ENCODE results near the gene STX18. TPM values are rescaled to one million over a fixed set of nuclear protein-coding genes. Genes with fewer than 3 reads are reported as not detected.
A peak's percentile ranks its signal among the peaks of the same experiment; 100 is the strongest.

STX18 gene
- total and polyA plus RNA-seq, 2 of the 13 experiments (the other 11 are each of a cell fraction or from before 2014, with no cell fraction given) = 23.9 to 37.1 TPM

- Histone ChIP-seq H4K20me1 (ENCODE audit: insufficient read depth, low read length) (no peaks in the 10 kb centered on the region), H3K27ac (ENCODE audit: extremely low read length, insufficient read depth, low read length) (peak overlapping the region; percentile 68), H3K4me2 (ENCODE audit: low read depth, low read length) (no peak overlapping the region), H3K9ac (ENCODE audit: insufficient read depth, low read depth, low read length) (no peak overlapping the region), H3K36me3 (replicated peaks in 1 of 2; ENCODE audit: control insufficient read depth in 1 of 2, insufficient read depth in 2 of 2, low read length in 2 of 2) (peaks cover 9 to 16% of the 10 kb centered on the region in 2 experiments), H3K27me3 (ENCODE audit: control insufficient read depth in 1 of 2, insufficient read depth in 2 of 2, low read length in 2 of 2) (no peaks in the 10 kb centered on the region), H3K4me1 (ENCODE audit: insufficient read depth, low read length) (peaks cover 55% of the 10 kb centered on the region), H3K4me3 (replicated peaks in 1 of 3; ENCODE audit: insufficient read depth in 1 of 3, low read depth in 2 of 3, low read length in 3 of 3) (no peak overlapping the region), H3K79me2 (ENCODE audit: insufficient read depth, low read length) (peaks cover 10% of the 10 kb centered on the region), H3K9me3 (ENCODE audit: low read length) (no peaks in the 10 kb centered on the region), H2AFZ (ENCODE audit: low read length) (no peak overlapping the region)
- FAIRE-seq = no peak
- 93% methylated on average over 3 of the region's 3 CpGs for WGBS (ENCODE audit: low lambda C conversion rate)
- TF ChIP-seq ZNF552 (CRISPR knock-in tag; IDR thresholded peaks at IDR 0.05; ENCODE audit: borderline replicate concordance) (no peak), ZNF18 (CRISPR knock-in tag; IDR thresholded peaks at IDR 0.05; ENCODE audit: insufficient replicate concordance) (peak; percentile 1), ZNF335 (CRISPR knock-in tag; IDR thresholded peaks at IDR 0.05) (no peak)
- ChIA-PET CTCF (ENCODE audit: low intra/inter-chr PET ratio, low total read pairs) (no interaction called here), POLR2A (no interaction called here)
- in situ Hi-C loops (cut with HindIII; ENCODE audit: extremely low pct_ligation_motif_present, low pct_unique_long_range_greater_than_20kb) = no loop called here
- no peak for ATAC-seq
- no TSS peak for BruUV-seq (replicated peaks)
- intact Hi-C loops (cut with micrococcal nuclease; ENCODE audit: unreplicated experiment) = no loop called here
- no peak for DNase-seq (ENCODE audit: low spot score)
Observed at GRCh38 chr4:4474476-4474875, 67.4 kb downstream of the STX18 start.

DNA sequence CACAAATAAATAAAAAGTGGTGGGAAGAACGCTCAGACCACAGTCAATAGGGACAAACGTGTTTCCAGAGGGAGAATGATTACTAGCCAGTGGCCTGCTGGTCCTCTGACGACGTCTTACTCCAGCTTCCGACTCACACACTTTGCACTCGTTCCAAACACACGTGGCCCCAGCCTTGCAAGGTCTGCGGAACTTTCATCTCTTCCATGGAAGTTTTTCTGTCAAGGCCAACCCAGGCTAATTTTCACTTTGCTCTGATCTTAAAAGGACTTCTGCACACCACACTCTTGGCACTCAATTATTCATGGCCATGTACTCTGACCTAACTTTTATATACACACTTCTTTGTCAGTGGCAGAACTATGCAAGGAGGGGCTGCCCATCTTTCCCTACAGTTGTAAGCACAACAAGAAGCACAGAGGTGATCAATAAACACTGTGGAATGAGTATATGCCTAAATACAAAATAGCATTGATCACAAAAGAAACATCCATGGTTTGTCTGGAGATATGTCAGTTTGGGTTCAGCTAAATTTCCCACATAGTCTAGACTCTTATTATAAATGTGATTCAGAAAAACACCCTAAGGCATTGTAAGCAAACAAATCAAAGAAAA lies 69.4 kb downstream of the STX18 start:
- ChIA-PET CTCF (ENCODE audit: low intra/inter-chr PET ratio, low total read pairs) (no interaction called here), POLR2A (interaction anchor here (2.4 kb wide), 1 partner anchor 14 kb away, joined by 10 read pairs; no protein-coding TSS in a partner anchor)
- Histone ChIP-seq H3K79me2 (ENCODE audit: insufficient read depth, low read length) (peaks cover 5% of the 10 kb centered on the region), H3K9ac (ENCODE audit: insufficient read depth, low read depth, low read length) (no peak overlapping the region; the same call in 1 of the 2 replicates), H2AFZ (ENCODE audit: low read length) (no peak overlapping the region), H3K27ac (ENCODE audit: extremely low read length, insufficient read depth, low read length) (peak overlapping the region; percentile 68), H4K20me1 (ENCODE audit: insufficient read depth, low read length) (no peaks in the 10 kb centered on the region), H3K27me3 (ENCODE audit: control insufficient read depth in 1 of 2, insufficient read depth in 2 of 2, low read length in 2 of 2) (no peaks in the 10 kb centered on the region), H3K4me1 (ENCODE audit: insufficient read depth, low read length) (peaks cover 55% of the 10 kb centered on the region), H3K4me3 (replicated peaks in 1 of 3; ENCODE audit: insufficient read depth in 1 of 3, low read depth in 2 of 3, low read length in 3 of 3) (no peak overlapping the region), H3K4me2 (ENCODE audit: low read depth, low read length) (peak overlapping the region; percentile 36), H3K9me3 (ENCODE audit: low read length) (no peaks in the 10 kb centered on the region), H3K36me3 (replicated peaks in 1 of 2; ENCODE audit: control insufficient read depth in 1 of 2, insufficient read depth in 2 of 2, low read length in 2 of 2) (peaks cover 11 to 30% of the 10 kb centered on the region in 2 experiments)
- DNase-seq (ENCODE audit: low spot score) (peak; percentile 68), ATAC-seq (peak; percentile 74), FAIRE-seq (peak; percentile 79)
- no TSS peak for BruUV-seq (replicated peaks)
- in situ Hi-C loops (cut with HindIII; ENCODE audit: extremely low pct_ligation_motif_present, low pct_unique_long_range_greater_than_20kb) (no loop called here), intact Hi-C loops (cut with micrococcal nuclease; ENCODE audit: unreplicated experiment) (no loop called here)
- 22% methylated on average over 8 of the region's 8 CpGs for WGBS (ENCODE audit: low lambda C conversion rate)
- TF ChIP-seq AHDC1 (CRISPR knock-in tag; IDR thresholded peaks at IDR 0.05; ENCODE audit: borderline replicate concordance) (peak; percentile 83), HOXA9 (CRISPR knock-in tag; IDR thresholded peaks at IDR 0.05; ENCODE audit: borderline replicate concordance) (no peak), CHD2 (IDR thresholded peaks at IDR 0.05; ENCODE audit: low read depth, low read length) (no peak), CSRNP2 (CRISPR knock-in tag; conservative IDR thresholded peaks at IDR 0.05; ENCODE audit: low read depth) (no peak), ZNF629 (CRISPR knock-in tag; conservative IDR thresholded peaks at IDR 0.05) (no peak)

Measured in HepG2 (cell line).